Heart right ventricle (tissue), 16 donors: ENCODE measurements around the gene BCL2. TPM values are rescaled to one million over a fixed set of nuclear protein-coding genes. Genes with fewer than 3 reads are reported as not detected.

Experiments
- ATAC-seq, 8 donors: fragments of 200-7000 bp; cut with Tn5 transposase; one replicate each; pipeline ENCODE4 v1.9.1; 2020; ENCODE audit warnings: mild to moderate bottlenecking in 8 of 8, moderate library complexity in 8 of 8, moderate number of reproducible peaks in 1 of 8
- DNase-seq, 2 donors: peaks; one replicate each; pipeline ENCODE4 v3.0.0-alpha.2; 2020
- H3K27ac ChIP-seq, 10 donors: fragments of 200-600 bp; sonication (generic) in 2 of 10; one replicate each; pipeline versions ENCODE4 v1.5.0 to v1.8.0; 2020 to 2022; ENCODE audit warnings: mild to moderate bottlenecking in 3 of 10
- H3K27me3 ChIP-seq, 7 donors: fragments of 200-600 bp; one replicate each; pipeline ENCODE4 v1.8.0; 2021 to 2022; ENCODE audit warnings: mild to moderate bottlenecking in 2 of 7
- H3K36me3 ChIP-seq, 9 donors: fragments of 200-600 bp; sonication (generic) in 1 of 9; one replicate each; pipeline versions ENCODE4 v1.5.0 to v1.8.0; 2020 to 2022; ENCODE audit warnings: mild to moderate bottlenecking in 2 of 9
- H3K4me1 ChIP-seq, 9 donors: fragments of 200-600 bp; sonication (generic) in 1 of 9; one replicate each; pipeline versions ENCODE4 v1.5.0 to v1.8.0; 2020 to 2022; ENCODE audit warnings: mild to moderate bottlenecking in 4 of 9
- H3K4me3 ChIP-seq, 10 donors: fragments of 200-600 bp; sonication (generic) in 2 of 10; one replicate each; pipeline versions ENCODE4 v1.5.0 to v1.8.0; 2020 to 2022; ENCODE audit warnings: mild to moderate bottlenecking in 7 of 10, moderate library complexity in 2 of 10
- H3K9me3 ChIP-seq, 11 donors: fragments of 200-600 bp in 10 of 11; sonication (generic) in 2 of 11; one replicate each; pipeline versions ENCODE4 v1.5.0 to v1.8.0; 2013 to 2022; ENCODE audit warnings: mild to moderate bottlenecking in 2 of 11, control low read depth in 1 of 11, moderate library complexity in 1 of 11
- CTCF ChIP-seq, 9 donors: fragments of 200-600 bp; sonication (generic) in 2 of 9; IDR thresholded peaks; one replicate each; pipeline versions ENCODE4 v1.5.0 to v1.8.0; 2021 to 2022; ENCODE audit warnings: antibody characterized with exemption in 9 of 9, mild to moderate bottlenecking in 5 of 9, moderate library complexity in 1 of 9
- WGBS, 2 donors: extraction: QIAGEN DNeasy Blood & Tissue Kit; methylation state at CpG; one replicate each; pipeline ENCODE4 v1.1.7; 2013; ENCODE audit warnings: inconsistent platforms in 1 of 2; 5-methylcytosine and 5-hydroxymethylcytosine counted together
- intact Hi-C, 10 donors: fragments of 100-400 bp; cut with DNase I; formaldehyde crosslinking; loops; one replicate each; pipeline versions ENCODE4 v1.11.1 to v1.14.2; 2022
- polyA plus RNA-seq, 2 donors: library from polyadenylated mRNA; stranded (reverse); fragments of 200-250 nt; gene quantifications; one replicate each; pipeline ENCODE4 v1.2.3, GENCODE V29; 2013
- total RNA-seq, 10 donors: library from RNA; stranded (reverse); fragmentation: NEBNext Ultra II Directional in 3 of 10; extraction: Animal tissue kit (Norgen Biotek cat#: 25700) in 3 of 10; gene quantifications; one replicate each; pipeline versions ENCODE4 v1.2.1 to v1.2.4, GENCODE V29; 2021 to 2023
- donor health status: Arrhythmogenic right ventricular cardiomyopathy.
- donor health status: ischemic (EF 13 %, LVEDD 7.1; RV severe dilation, severe dysfunction).
- donor health status: healthy with polysubstance abuse.
- donor health status: DM: no; HTN: yes; CAD: no.
- donor health status: DM: no; HTN: no; CAD: no.
- donor health status: ischemic (EF 25% LVEDD 6.9; RV normal size, moderate dysfunction).
- donor health status: ischemic (EF 25% LVEDD 5.7; RV mildly dilated, moderate dysfunction).
- donor health status: healthy.
- donor health status: DM: yes; HTN: yes; CAD: no.
- donor health status: Ischemic cardiomyopathy.
- donor health status: ischemic (EF 35%, LVEDD 5.7; RV mildly dilated, moderate dysfunction).
- donor health status: nonischemic (EF 11% LVEDD 7.7; RV severe dilation, severe dysfunction).
- donor health status: DM: yes; HTN: yes; CAD: no.
- donor health status: PGD.
- donor health status: ischemic (EF 29% LVEDD 5.4; RV normal size, mild dysfunction).
- donor health status: nonischemic (EF 23%, LVEDD 6.1; RV moderate dilation, normal function).

The BCL2 gene
- total and polyA plus RNA-seq, 12 donors, result 1.5 to 23.1 (median 9.6) TPM

DNA sequence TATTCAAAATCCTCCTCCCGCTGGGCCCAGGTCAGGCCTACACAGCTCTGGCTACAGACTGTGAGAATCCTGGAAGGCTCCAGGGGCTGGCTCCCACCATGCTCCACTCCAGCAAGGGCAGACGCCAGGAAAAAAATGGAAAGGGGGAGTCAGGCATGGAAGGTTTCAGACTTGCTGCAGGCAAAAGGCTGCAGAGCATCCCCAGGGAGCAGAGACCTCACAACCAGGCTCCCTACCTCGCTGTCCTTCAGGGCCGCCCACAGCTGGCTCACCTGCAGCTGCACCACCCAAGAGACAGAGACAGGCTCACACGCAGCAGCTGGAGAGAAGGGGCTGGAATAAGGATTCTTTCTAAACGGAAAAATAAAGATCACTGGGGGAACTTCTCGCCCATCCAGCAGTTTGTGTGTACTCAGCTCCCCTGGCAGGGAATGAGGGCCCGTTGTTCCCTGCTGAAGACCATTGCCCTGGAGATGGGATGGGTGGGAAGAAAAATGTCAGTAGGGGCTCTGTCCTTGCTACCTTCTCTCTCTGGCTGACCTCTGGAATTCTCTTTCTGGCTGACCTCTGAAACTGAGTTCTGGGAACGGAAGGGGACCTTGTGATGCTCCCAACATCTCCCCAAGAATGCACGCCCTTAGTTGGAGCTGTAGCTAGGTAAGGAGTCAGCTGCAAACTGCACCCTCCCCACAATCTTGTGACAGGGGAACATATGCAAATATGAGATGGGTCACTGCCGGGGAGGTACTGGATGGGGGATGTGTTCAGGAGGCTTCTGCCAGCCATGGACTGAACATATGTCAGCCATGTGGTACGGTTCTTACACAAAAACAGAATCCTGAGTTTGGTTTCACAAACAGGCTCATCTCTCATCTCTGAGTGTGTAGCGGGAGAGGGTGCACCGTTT lies 34.5 kb downstream of the BCL2 start:
- TF ChIP-seq CTCF (IDR thresholded peaks at IDR 0.05), result no peak
- Histone ChIP-seq H3K36me3 (no peaks in the 10 kb centered on the region), H3K4me3 (no peak overlapping the region), H3K27ac (no peak overlapping the region), H3K27me3 (no peaks in the 10 kb centered on the region), H3K4me1 (peaks cover 0 to 38% (median 24%) of the 10 kb centered on the region in 9 donors), H3K9me3 (no peaks in the 10 kb centered on the region)
- intact Hi-C loops, result loop anchor here in 1 of 10 donors (5.0 kb wide), 1 partner anchor 38 kb away; no protein-coding TSS in a partner anchor
- 84 to 90% methylated on average over 14 of the region's 14 CpGs for WGBS, 2 donors
- DNase-seq, result no peak
- no peak for ATAC-seq

DNA sequence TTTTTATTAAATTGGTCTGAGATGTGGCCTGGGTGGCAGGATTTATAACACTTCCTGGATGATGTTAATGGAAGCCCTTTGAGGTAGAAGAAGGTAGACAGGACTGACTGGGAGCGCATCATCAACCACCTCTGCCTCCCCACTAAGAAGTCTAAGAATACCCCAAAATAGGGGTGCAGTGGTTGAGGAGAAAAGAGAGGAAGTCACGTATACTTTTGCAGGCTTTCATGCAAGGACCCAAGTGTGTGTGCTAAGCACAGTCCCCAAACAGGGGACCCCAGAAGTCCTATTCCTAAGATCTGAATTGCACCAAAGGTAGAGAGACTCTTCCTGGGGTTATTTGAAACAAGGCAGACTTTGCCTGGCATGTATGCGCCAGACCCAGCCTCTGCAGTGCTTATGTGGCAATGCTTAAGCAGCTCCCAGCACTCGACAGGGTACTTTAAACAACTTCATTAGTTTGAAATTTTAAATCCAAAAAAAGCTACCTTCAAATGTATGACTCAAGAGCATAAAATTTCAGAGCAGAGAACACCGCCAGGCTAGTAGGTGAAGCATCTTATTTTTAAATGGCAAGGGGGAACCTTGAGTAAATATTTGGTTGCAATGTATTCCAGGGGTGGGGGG lies 35.3 kb downstream of the BCL2 start:
- 97 to 98% methylated on average over 5 of the region's 5 CpGs for WGBS, 2 donors
- Histone ChIP-seq H3K27me3 (no peaks in the 10 kb centered on the region), H3K36me3 (no peaks in the 10 kb centered on the region), H3K4me1 (peaks cover 0 to 35% (median 16%) of the 10 kb centered on the region in 9 donors), H3K4me3 (no peak overlapping the region), H3K9me3 (no peaks in the 10 kb centered on the region), H3K27ac (no peak overlapping the region)
- DNase-seq (no peak), ATAC-seq (no peak)
- no peak for TF ChIP-seq CTCF (IDR thresholded peaks at IDR 0.05)
- intact Hi-C loops, result loop anchor here in 1 of 10 donors (5.0 kb wide), 1 partner anchor 37 kb away; no protein-coding TSS in a partner anchor

- intact Hi-C loops, result loop anchor here in 1 of 10 donors (5.0 kb wide), 1 partner anchor 36 kb away; no protein-coding TSS in a partner anchor
- no peak overlapping the region for H3K27ac ChIP-seq
These were observed 36.1 kb downstream of the BCL2 start for GRCh38 chr18:63283305-63284094.

More at GRCh38 chr18:63283305-63284094, 36.1 kb downstream of the BCL2 start:
- no peak for ATAC-seq
- no peak for TF ChIP-seq CTCF (IDR thresholded peaks at IDR 0.05)
- Histone ChIP-seq H3K4me3 (no peak overlapping the region), H3K4me1 (peaks cover 0 to 37% (median 16%) of the 10 kb centered on the region in 9 donors), H3K9me3 (no peaks in the 10 kb centered on the region), H3K27me3 (no peaks in the 10 kb centered on the region), H3K36me3 (no peaks in the 10 kb centered on the region)
- DNase-seq, result no peak
- WGBS, 2 donors, result 88 to 90% methylated on average over 16 of the region's 16 CpGs
